G401.6 (cell line): Measurements from ENCODE around the gene HMGN5.
A peak's percentile ranks its signal among the peaks of the same experiment; 100 is the strongest.

Experiments
- FAIRE-seq: peaks from 2 replicates; lab custom pipeline; 2012; peaks lifted over from hg19 to GRCh38; lab: Jason Lieb, UNC

HMGN5 gene, protein sequence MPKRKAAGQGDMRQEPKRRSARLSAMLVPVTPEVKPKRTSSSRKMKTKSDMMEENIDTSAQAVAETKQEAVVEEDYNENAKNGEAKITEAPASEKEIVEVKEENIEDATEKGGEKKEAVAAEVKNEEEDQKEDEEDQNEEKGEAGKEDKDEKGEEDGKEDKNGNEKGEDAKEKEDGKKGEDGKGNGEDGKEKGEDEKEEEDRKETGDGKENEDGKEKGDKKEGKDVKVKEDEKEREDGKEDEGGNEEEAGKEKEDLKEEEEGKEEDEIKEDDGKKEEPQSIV

DNA sequence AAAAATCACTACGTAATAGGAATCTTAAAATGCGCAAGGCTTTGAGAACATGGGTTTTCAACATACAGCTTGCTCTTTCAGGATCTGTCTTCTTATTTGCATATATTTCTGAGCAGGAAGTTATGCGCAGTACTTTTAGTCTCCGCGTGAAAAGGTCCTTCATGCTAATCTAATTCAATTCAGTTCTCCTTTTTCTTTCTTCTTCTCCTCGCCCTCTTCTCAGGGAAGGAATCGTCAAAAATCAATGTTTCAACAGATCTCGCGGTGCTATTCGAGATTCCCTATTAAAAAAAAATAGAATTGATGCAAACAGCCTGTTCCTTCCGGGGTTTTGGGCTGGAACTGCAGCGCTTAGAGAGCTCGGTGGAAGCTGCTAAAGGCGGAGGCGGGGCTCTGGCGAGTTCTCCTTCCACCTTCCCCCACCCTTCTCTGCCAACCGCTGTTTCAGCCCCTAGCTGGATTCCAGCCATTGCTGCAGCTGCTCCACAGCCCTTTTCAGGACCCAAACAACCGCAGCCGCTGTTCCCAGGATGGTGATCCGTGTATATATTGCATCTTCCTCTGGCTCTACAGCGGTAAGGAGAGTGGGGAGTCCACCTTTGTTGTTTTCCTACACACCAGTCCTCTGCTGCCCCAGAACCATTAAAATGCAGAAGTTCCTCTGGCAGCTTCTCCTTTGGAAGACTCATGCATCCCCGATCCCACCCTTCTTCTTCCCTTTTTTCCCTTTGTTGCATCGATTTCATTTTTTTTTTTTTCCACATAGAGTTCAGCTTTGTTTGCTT lies at the start of gene HMGN5, which contains the start of gene SH3BGRL:
TSS of gene HMGN5 (minus strand) at position 243 of the 785 bp plus-strand sequence. CDS start 80,364 bp downstream, outside the sequence.
TSS of gene SH3BGRL (plus strand) at position 432 of the 785 bp plus-strand sequence. CDS start at position 531, 99 bp downstream.
- no peak for FAIRE-seq

DNA sequence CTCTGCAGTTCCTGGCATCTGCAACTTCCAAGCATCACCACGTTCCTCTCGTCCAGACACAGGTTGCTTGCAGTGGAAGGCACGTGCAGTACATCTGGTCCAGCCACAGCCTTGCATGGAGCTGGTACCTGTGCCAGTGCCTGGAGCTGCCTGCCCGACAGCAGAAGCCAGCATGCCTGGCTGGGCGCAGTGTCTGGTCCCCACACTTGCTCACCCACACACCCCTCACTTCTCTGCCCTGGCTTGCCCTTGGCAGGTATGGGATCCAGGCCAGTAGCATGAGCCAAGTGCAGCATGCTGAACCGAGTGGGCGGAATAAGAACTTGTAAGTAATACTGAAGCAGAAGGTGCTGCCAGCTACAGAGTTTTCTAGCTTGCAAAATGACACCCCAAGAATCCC lies 40.0 kb upstream of the HMGN5 start:
- no peak for FAIRE-seq

DNA sequence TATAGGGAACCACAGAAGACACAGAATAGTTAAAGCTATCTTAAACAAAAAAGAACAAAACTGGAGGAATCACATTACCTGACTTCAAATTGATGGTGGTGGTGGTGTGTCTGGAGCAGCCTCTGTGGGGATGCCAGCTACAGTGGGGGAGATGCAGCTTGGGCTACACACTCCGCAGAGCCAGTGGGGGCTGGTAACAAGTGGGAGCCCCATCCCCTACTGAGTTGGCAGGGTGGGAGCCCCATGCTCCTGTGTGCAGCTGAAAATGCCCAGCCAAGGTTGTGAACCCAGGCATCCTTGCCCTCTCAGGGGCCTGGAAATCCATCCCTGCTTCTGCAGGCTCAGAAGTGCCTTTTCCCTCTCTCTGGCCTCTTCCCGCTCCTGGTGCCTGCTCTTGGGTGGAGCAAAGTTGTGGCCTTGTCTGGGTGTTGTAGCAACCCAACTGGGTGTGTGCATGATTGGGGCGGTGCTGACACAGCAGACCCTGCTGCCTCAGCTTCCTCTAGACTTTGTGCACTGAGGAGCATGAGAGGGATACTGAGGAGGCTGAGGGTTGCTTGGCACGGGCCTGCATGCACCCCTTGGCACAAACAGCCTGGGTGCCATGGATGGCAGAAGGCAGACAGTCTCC lies 39.1 kb upstream of the HMGN5 start:
- FAIRE-seq: no peak

DNA sequence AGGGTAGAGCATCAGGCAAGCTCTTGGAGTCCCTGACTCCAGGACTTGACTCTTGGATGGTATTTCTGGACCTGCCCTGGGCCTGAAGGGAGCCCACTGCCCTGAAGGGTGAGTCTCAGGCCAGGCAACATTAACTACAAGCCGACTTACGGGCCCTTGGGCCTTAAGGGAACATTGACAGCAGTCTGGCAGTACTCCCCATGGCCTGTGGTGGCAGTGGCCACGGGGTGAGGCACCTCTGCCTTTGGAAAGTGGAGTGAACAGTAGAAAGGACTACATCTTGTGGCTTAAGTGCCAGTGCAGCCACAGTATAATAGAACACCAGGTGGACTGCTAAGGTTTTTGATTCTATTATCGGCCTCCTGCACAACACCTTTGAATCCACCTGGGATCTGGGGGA lies 36.5 kb upstream of the HMGN5 start:
- FAIRE-seq: no peak

DNA sequence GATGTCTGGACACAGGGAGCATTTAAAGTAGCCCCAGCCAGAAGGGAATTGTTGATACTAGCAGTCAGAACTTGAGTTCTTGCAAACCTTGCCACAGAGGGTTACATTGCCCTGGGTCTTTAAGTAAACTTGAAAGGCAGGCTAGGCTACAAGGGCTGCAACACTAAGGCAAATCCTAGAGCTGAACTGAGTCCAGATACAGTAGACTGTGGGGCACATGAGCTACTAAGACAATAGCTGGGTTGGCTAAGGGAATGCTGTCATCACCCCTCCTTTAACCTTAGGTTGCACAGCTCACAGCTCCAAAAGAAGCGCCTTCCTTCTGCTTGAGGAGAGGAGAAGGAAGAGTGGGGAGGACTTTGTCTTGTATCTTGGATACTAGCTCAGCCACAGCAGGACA lies 35.8 kb upstream of the HMGN5 start:
- no peak for FAIRE-seq

DNA sequence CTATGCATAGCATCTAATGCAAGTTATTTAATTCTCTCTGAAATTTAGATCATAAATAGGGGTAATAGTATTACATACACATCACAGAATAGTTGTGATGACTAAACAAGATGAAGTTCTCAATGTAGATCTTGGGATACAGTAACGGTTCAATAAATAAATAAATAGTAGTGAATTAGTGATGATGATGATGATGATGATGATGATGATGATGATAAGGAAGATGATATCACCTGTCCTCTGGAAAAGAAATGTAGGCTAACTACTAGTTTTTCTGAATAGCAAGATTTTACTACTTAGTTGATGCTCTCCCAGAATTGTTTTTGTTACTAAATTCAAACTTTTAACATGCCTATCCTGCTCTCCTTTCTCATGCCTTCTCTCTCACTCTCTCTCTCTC lies 30.5 kb upstream of the HMGN5 start:
- FAIRE-seq: no peak

DNA sequence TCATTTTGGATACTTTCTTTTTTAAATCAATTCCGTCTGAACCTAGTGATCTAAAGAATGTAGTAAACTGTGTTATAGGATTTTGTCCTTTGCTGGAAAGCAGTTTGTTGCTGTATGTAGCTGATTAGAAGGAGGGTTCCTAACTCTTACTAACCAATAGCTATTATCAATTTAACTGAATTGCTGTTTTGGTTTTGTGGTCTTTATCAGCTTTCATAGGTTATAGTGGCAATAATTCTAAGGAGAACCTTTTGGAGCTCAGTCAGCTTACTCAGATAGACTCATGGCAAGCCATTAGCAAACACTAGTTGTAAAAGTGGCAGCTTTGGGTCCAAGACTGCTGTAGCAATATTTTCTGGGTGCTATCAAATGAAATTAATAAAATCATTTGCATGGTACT lies 29.8 kb upstream of the HMGN5 start:
- no peak for FAIRE-seq

DNA sequence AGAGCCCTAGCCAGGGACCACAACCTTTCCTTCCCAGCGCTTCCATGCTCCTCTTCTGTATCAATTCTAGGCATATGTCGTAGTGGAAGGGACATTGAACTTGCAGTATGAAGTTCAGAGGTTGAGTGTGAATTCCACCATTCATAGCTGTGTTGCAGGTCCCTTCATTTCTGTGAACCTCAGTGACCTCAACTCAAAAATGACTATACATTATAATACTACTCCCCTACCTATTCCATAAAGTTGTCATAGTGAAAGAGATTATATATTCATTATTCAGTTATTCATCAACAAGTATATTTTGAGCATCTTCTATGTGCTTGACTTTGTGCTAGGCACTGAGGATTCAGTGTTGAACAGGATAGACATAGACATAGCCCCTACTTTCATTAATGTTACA lies 28.2 kb upstream of the HMGN5 start:
- no peak for FAIRE-seq

DNA sequence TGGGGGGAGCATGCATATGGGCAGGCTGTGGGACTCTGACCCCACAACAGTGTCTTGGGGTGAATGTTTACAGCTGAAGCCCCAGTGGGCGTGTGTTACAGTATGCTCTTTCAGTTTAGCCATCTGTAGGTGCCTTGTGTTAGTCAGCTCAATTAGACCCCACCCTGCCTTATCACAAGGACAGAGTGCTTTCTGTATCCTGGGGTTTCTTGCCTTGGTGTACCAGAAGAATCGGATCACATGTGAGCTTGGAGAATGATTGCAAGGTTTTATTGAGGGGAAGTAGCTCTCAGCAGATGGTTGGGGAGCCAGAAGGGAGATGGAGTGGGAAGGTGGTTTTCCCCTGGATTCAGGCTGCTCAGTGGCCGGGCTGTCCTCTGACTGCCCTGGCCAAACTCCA lies 27.5 kb upstream of the HMGN5 start:
- no peak for FAIRE-seq

DNA sequence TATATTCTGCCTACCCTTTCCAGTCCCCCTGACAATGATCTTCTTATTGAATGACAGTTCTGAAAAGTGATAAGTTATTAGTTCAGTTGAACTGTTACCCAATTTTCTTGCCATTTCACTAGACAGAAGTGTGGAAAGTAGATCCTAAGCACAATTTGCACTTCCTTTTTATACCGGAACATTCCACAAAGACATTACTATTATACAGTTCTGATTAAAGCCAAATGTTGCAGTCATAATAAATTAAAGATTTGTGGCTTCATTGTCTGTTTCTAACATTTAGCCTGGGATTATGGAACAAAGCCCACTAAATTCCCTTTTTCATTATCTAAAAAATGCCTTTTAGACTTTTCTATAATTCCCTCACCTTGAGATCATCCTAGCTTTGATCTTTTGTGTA lies 14.0 kb upstream of the HMGN5 start:
- no peak for FAIRE-seq

DNA sequence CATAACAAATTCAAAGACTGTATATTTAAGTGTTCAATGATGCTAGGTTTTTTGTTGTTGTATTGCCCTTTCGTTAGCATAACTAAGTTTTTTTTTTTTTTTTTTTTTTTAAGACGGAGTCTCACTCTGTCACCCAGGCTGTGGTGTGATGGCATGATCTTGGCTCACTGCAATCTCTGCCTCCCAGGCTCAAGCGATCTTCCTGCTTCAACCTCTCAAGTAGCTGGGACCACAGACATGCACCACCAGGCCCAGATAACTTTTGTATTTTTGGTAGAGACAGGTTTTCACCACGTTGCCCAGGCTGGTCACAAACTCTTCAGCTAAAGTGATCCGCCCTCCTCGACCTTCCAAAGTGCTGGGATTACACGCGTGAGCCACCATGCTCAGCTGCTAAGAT lies 7.2 kb upstream of the HMGN5 start:
- no peak for FAIRE-seq

DNA sequence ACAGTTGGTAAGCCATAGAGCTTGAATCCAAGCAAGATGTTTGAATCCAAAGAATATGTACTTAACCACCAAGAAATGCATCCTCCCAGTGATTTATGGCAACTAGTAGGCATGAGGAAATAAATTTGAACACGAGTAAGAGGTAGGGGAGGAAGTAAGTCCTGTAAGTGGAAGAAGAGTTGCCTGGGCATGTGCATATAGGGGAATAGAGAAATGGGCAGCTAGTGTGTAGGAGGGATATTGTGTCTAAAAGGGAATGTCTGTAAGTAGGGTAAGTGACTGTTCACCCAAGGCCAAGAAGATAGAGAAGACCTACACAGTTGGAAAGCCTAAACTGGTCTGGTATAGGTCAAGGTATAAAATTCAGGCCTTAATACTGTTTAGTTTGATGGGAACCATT lies 4.8 kb upstream of the HMGN5 start:
- no peak for FAIRE-seq

DNA sequence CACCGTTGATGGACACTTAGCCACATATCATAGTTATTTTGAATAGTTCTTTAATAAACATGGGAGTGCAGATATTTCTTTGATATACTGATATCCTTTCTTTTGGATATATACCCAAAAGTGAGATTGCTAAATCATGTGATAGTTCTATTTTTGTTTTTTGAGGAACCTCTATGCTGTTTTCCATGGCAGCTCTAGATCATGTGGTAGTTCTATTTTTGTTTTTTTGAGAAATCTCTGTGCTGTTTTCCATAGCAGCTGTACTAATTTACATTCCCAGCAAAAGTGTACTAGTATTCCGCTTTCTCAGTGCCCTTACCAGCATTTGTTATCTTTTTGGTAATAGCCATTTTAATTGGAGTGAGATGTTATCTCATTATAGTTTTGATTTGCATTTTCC lies 3.8 kb upstream of the HMGN5 start:
- no peak for FAIRE-seq

DNA sequence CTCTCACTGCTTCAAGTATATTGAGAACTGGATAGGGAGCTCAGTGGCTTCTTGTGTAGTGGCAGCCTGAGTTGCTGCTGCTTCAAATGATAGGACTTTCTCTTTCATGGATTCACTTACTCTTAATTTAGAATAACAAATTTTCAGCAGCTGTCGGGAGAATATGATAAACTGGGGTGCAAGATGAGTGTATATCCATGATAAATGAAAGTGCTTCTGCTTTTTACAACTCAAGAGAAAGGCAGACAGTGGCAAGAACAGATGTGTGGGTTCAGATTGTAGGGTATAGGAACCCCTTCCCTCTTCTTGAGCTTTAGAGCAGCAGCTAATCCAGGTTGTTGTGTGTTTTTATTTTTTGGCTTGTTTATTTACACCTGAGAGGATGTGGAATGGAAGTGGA lies 1.2 kb upstream of the HMGN5 start:
- no peak for FAIRE-seq

DNA sequence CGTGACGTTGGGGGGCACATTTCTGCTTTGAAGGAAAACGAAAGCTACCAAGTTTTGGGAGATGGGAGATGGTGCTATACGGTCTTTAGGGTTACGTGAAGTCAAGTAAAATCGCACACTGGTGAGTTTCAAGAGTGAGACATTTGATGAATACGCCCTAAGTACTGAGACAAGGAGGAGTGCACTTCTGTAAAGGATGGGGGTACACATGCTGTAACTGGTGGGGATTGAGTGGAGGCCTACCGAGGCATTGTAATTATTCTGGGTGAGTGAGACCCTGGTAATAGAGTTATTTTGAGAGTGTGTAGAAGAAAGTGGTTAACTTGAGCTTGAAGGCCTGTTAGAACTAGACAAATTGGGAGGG lies 725 bp upstream of the HMGN5 start:
- no peak for FAIRE-seq

DNA sequence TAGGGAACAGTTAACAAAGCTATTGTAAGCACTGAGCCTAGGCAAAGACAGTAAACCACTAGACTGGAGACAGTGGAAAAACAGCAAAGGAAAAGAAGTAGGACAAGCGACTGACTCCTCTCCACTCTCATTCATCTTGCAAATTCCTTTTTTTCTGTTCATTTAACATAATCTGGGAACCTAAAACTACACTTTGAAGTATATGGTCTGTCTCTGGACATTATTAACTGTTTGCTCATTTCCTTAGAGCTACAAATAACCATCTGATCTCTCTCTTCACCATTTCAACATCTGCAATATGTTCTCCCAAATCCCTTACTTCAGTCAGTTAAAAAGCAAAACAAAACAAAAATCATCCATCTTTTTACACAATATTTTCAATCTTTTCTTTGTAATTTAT lies 642 bp downstream of the HMGN5 start:
- no peak for FAIRE-seq

DNA sequence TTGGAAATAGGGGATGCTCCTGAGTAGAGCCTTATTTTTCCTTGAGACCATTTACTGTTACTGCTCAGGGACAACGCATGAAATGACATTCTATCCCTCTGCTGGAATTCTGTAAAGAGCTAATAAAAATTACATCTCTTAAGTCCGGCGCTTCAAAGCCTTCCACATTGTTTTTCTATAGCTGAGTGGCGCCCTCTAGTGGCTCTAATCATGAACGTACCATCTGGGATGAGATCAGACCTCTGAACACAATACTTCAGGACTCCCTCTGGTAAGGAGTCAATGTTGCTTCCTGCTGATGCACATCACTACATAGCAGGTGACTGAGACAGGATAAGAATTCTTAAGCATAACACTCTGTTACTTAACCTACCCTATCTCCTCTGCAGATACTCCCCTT lies 6.0 kb downstream of the HMGN5 start:
- no peak for FAIRE-seq

DNA sequence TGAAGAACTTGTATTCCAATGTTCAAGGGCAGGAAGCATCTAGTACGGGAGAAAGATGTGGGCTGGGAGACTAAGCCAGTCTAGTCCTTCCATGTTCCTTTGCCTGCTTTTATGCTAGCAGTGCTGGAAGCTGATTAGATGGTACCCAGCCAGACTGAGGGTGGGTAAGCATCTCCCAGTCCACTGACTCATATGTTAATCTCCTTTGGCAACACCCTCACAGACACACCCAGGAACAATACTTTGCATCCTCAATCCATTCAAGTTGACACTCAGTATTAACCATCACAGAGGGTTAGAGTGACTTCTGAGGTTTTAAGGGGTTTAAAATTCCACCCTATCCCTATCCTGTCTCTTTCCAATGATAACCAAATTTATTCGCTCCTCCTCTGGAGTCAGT lies 6.5 kb downstream of the HMGN5 start:
- FAIRE-seq: no peak

DNA sequence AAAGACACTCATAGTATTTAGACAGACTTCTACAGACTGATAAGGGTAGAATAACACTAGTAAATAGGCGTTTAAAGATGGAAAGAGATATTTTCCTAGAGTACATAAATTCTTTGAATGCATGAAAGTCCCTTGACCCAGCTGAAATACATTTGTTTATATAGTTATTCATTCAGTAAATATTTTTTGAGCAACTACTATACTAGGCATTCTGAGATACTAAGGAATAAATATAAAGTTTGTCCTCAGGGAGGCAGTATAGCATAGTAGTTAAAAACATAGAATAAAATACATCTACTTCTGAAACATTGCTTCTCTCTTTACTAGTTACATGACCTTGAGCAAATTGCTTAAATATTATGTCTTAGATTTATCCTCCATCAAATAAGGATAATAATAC lies 27.4 kb downstream of the HMGN5 start:
- FAIRE-seq: peak; percentile 82

DNA sequence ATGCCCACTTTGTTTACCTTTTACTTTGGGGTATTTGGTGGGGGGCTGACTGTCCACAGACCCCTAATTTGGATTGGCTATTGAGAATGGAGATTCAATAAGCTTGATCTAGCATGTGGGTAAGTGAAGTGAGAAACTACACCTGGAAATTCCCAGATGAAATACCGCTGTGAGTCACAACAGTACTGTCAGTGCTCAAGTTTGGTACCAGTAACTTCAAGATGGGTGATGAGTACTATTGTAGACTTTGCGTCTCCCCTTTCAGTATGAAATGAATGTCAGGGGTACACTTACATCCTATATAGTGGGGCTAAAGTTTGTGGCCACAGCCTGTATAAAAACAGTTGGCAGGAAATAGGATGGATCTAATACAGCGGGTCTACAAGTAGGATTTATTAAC lies 33.3 kb downstream of the HMGN5 start:
- no peak for FAIRE-seq

DNA sequence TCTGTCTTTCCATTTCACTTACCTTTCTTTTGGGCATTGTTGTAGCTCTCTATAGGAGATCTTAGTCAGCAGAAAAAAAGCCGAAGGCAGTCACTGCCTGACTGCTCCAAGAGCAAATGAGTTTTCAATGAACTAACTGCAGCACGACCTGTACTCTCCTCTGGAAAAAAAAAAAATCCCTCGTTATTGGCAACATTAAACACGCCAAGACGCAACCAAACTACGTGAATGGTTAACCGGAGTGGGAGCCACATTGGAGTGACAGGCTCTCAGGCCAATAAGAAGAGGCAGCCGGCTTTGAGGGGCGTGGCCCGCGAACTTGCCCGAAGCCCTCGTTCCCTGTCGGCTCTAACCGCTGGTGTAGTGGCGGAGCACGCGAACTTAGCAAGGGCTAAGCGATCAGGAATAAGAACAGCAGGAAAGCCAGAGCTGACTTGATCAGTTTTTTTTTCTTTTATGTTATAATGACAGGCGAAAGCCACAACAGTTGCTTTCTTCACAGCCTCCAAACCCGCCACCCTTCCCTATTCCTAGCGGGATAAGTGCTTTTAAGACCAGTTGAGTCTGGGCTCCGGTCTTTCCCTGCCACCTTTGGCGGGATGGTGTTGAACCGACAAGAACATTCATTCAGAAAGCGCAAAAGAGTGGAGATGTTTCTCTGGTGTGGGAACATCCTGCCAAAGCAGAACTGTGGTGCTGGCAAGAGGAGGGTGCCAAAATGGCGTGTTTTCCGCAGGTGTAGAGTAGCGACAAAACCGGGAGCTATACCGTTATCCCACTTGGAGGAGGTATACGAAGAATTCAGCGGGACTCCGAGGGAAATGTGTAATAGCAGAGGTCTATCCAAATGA lies 80.0 kb downstream of the HMGN5 start:
- no peak for FAIRE-seq

DNA sequence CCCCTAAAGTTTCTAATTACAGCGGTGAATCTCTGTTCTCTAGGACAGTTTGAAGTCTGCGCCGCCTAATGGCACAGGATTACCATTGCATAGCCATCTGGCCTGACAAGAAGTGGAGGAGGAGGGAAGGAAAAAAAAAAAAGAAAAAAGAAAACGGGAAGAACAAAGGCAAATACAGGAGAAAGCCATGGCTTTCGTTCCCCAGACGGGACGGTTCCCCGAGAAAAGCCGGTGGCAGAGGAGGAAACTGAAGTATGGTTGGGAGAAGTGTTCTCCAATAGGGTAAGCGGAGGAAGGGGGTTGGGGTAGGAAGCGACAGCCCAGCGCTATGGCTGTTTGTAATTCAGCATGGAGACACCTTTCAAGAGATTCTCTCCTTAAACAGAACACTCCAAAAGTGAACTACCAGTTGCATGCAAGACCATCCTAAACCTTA lies 80.8 kb downstream of the HMGN5 start:
- no peak for FAIRE-seq
